H1 (cell line): ENCODE results near the gene CACNA1E. TPM values are rescaled to one million over a fixed set of nuclear protein-coding genes. Genes with fewer than 3 reads are reported as not detected.

Source experiments
- RAD21 ChIP-seq, 2 experiments: IDR thresholded peaks in 1 of 2; conservative IDR thresholded peaks in 1 of 2; 2 replicates each; pipeline ENCODE4 v1.6.1; 2011; ENCODE audit warnings: low read depth in 2 of 2, low read length in 2 of 2, improper control_type of control experiment in 1 of 2, inconsistent platforms in 1 of 2, mild to moderate bottlenecking in 1 of 2, moderate library complexity in 1 of 2
- polyA plus RNA-seq, 7 experiments: library from polyadenylated mRNA; depleted of rRNA in 3 of 7; stranded (reverse) in 5 of 7; unstranded in 2 of 7; fragments of >200 nt in 5 of 7; fragments of 200-250 nt in 2 of 7; gene quantifications; 1 replicate in 5 of 7; 2 replicates in 1 of 7; 4 replicates in 1 of 7; pipeline versions ENCODE4 v1.2.1 to v1.2.3, GENCODE V29; 2011 to 2013; ENCODE audit warnings: missing spikeins in 2 of 7, mixed read lengths in 2 of 7
- total RNA-seq: library from RNA; stranded (reverse); fragmentation: NEBNext Ultra II Directional; extraction: Animal tissue kit (Norgen Biotek cat#: 25700); gene quantifications from 2 replicates; pipeline ENCODE4 v1.2.1, GENCODE V29; 2021

Gene CACNA1E
- total and polyA plus RNA-seq, 2 of the 8 experiments (the other 6 are each of a cell fraction or from before 2014, with no cell fraction given), result 0.98 to 1.3 TPM

DNA sequence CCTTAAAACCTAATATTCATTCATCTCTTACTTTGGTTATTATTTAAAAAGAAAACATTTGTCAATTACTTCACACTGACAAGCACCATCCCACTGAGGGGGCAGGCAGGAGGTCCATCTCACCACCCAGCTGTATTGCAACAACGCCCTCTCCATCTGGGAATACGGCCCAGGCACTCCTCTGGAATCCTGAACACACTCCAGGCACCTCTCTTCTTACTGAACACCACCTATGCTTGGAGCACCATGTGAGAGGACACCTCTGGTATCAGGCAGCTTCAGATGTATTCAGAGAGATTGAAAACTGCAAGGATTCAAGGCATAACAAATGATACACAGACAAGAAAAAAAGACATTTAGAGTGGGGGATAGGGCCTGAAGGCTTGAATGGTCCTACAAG is 147.1 kb downstream of the CACNA1E start (continued):
- no peak for TF ChIP-seq RAD21 (IDR thresholded peaks at IDR 0.05 in 1 of 2, conservative IDR thresholded peaks at IDR 0.05 in 1 of 2; ENCODE audit: low read depth in 2 of 2, low read length in 2 of 2)
